Measurements from ENCODE around the gene CFAP69. TPM values are rescaled to one million over a fixed set of nuclear protein-coding genes. Genes with fewer than 3 reads are reported as not detected.

CFAP69 gene, protein sequence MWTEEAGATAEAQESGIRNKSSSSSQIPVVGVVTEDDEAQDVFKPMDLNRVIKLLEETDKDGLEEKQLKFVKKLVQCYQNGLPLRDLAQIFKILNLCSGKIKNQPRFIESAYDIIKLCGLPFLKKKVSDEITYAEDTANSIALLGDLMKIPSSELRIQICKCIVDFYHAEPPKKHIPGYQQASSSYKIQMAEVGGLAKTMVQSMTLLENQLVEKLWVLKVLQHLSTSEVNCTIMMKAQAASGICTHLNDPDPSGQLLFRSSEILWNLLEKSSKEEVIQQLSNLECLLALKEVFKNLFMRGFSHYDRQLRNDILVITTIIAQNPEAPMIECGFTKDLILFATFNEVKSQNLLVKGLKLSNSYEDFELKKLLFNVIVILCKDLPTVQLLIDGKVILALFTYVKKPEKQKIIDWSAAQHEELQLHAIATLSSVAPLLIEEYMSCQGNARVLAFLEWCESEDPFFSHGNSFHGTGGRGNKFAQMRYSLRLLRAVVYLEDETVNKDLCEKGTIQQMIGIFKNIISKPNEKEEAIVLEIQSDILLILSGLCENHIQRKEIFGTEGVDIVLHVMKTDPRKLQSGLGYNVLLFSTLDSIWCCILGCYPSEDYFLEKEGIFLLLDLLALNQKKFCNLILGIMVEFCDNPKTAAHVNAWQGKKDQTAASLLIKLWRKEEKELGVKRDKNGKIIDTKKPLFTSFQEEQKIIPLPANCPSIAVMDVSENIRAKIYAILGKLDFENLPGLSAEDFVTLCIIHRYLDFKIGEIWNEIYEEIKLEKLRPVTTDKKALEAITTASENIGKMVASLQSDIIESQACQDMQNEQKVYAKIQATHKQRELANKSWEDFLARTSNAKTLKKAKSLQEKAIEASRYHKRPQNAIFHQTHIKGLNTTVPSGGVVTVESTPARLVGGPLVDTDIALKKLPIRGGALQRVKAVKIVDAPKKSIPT
- not detected for total RNA-seq
- not detected for polyA plus RNA-seq

DNA sequence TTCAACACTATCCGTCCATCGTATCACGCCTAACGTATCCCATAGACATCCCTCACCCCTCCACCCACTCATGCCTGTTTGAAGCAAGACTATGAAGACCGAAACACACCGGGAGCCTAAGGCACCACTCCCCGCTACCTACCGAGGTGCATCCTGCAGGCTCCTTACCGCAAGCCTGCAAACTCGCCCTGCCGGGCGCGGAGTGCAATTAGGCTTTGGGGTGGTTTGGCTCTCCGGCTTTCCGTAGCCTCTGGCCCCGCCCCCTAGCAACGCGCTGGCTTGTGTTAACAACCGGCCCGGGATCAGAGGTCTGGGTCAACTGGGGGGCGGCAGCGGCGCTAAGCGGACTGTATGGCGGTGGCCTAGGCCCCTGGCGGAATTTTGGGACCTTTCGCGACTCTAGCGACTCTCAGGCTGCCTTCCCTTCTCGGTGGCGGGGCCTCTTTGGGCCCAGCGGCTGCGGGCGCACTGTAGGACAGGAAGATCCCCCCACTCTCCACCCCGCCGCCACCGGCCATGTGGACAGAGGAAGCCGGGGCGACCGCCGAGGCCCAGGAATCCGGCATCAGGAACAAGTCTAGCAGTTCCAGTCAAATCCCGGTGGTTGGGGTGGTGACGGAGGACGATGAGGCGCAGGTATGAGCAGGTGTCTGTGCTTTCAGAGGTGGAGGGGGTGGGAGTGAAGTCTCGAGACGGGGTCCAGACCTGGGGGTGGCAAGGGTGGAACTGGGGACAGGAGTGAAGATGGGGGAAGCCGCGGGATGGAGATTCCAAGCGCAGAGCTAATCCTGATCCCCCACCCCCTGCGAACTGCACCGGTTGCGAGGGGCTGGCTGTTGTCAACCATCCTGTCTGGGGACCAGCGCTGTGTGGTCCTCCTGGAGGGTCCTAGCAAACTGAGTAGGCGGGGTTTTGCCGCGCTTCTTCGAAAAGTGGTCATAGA, at the start of gene CFAP69:
Gene CFAP69 (plus strand): TSS at position 266 of the 943 bp plus-strand sequence. CDS start 251 bp downstream, at position 517.
- Histone ChIP-seq H3K9me3 (ENCODE audit: control insufficient read depth in 2 of 2, low read length in 2 of 2) (no peaks in the 10 kb centered on the region), H3K27me3 (ENCODE audit: control insufficient read depth, insufficient read depth, low read length) (peaks cover 26% of the 10 kb centered on the region), H3K4me1 (ENCODE audit: control insufficient read depth, insufficient read depth, low read length, poor library complexity, severe bottlenecking) (peaks cover 9% of the 10 kb centered on the region), H3K27ac (ENCODE audit: insufficient read depth, low read length, poor library complexity, severe bottlenecking) (no peak within 1 kb of the TSS), H3K36me3 (ENCODE audit: control insufficient read depth, insufficient read depth, low read length) (no peaks in the 10 kb centered on the region), H3K4me3 (ENCODE audit: low read depth, low read length) (peak within 1 kb of the TSS; percentile 74)
- Mint-ChIP-seq H3K27me3 (peaks cover 40% of the 10 kb centered on the region), H3K27ac (peak within 1 kb of the TSS; percentile 59 to 84 (median 72)), H3K4me1 (peaks cover 0 to 20% (median 6%) of the 10 kb centered on the region in 4 donors), H3K36me3 (no peaks in the 10 kb centered on the region), H3K9me3 (peaks cover 0 to 3% (median 0%) of the 10 kb centered on the region in 7 donors), H3K4me3 (peak within 1 kb of the TSS; percentile 70 to 88 (median 86))
- ATAC-seq (ENCODE audit: low read depth in 2 of 2) (peak; percentile 81 to 86), DNase-seq (peak; percentile 62 to 83 (median 79))

DNA sequence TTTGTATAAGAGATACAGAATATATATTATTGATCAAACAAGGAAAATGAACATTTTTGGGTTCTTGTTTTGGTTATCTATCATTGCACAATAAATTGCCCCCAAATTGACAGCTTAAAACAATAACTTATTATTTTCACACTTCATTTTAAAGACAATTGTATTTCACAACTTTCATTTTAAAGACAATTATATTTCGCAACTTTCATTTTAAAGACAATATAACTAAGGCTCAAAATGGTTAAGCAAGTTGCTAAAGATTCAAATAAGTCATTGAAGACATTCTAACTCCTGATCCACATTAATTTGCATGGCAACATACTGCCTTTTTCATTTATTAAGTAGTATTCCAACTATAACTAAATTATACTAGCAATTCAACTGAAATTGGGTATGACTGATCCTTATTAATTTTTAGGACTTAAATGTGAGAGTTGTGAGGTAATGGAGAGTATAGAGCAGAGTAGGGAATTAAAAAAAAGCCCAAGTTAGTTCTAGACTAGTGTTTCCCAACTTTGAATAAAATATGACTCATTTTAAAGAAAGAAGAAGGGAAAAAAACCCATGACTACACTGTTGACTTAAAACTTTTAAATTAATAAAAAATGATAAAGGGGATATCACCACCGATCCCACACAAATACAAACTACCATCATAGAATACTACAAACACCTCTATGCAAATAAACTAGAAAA, 43.3 kb upstream of the CFAP69 start:
- Histone ChIP-seq H3K4me1 (ENCODE audit: control insufficient read depth, insufficient read depth, low read length, poor library complexity, severe bottlenecking) (no peaks in the 10 kb centered on the region), H3K9me3 (ENCODE audit: control insufficient read depth in 2 of 2, low read length in 2 of 2) (no peaks in the 10 kb centered on the region), H3K4me3 (ENCODE audit: low read depth, low read length) (no peak overlapping the region), H3K36me3 (ENCODE audit: control insufficient read depth, insufficient read depth, low read length) (no peaks in the 10 kb centered on the region), H3K27ac (ENCODE audit: insufficient read depth, low read length, poor library complexity, severe bottlenecking) (no peak overlapping the region), H3K27me3 (ENCODE audit: control insufficient read depth, insufficient read depth, low read length) (no peaks in the 10 kb centered on the region)
- no peak for ATAC-seq (ENCODE audit: low read depth in 2 of 2)
- Mint-ChIP-seq H3K36me3 (no peaks in the 10 kb centered on the region), H3K4me1 (no peaks in the 10 kb centered on the region), H3K27me3 (no peaks in the 10 kb centered on the region), H3K27ac (no peak overlapping the region), H3K9me3 (peaks cover 0 to 7% (median 3%) of the 10 kb centered on the region in 7 donors), H3K4me3 (no peak overlapping the region)
- DNase-seq, result no peak

DNA sequence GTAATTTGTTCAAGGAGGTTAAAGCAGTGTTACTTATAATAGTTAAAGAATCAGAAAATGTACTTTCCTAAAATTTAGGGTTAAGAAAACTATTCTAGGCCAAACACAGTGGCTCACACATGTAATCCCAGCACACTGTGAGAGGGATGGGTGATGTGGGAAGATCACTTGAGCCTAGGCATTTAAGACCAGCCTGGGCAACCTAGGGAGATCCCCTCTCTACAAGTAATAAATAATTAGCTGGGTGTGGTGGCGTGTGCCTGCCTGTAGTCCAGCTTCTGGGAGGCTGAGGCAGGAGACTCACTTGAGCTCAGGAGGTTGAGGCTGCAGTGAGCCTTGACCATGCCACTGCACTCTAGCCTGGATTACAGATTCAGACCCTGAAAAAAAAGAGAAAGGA, 37.0 kb upstream of the CFAP69 start:
- no peaks in the 10 kb centered on the region for H3K36me3 ChIP-seq (ENCODE audit: control insufficient read depth, insufficient read depth, low read length)
- no peak overlapping the region for H3K4me3 ChIP-seq (ENCODE audit: low read depth, low read length)
- H3K9me3 ChIP-seq (ENCODE audit: control insufficient read depth in 2 of 2, low read length in 2 of 2), result no peaks in the 10 kb centered on the region
- H3K27me3 ChIP-seq (ENCODE audit: control insufficient read depth, insufficient read depth, low read length), result peaks cover 5% of the 10 kb centered on the region
- DNase-seq, result no peak
- no peaks in the 10 kb centered on the region for H3K4me1 ChIP-seq (ENCODE audit: control insufficient read depth, insufficient read depth, low read length, poor library complexity, severe bottlenecking)
- H3K27ac ChIP-seq (ENCODE audit: insufficient read depth, low read length, poor library complexity, severe bottlenecking), result no peak overlapping the region
- Mint-ChIP-seq H3K27ac (no peak overlapping the region), H3K9me3 (peaks cover 0 to 7% (median 3%) of the 10 kb centered on the region in 7 donors), H3K4me3 (no peak overlapping the region), H3K4me1 (no peaks in the 10 kb centered on the region), H3K36me3 (no peaks in the 10 kb centered on the region), H3K27me3 (peaks cover 14% of the 10 kb centered on the region)
- no peak for ATAC-seq (ENCODE audit: low read depth in 2 of 2)

DNA sequence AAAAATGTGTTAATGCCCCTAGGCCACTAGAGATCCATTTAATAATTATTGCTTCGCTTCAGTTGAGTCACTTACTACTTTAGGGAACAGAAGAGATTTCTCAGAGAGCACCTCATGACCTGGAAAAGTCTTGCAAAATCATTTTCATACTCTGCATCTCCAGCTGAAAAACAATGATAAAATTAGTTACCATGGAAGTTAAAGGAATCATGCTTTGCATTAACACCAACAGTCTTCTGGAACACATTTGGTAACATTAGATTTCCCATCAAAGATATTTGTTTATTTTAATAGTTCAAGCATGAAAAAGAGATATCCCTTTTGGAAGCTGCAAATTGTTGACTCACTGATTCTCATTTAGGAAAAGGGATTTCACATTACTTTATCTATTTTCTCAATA, 35.2 kb upstream of the CFAP69 start:
- Histone ChIP-seq H3K27ac (ENCODE audit: insufficient read depth, low read length, poor library complexity, severe bottlenecking) (no peak overlapping the region), H3K36me3 (ENCODE audit: control insufficient read depth, insufficient read depth, low read length) (no peaks in the 10 kb centered on the region), H3K4me1 (ENCODE audit: control insufficient read depth, insufficient read depth, low read length, poor library complexity, severe bottlenecking) (no peaks in the 10 kb centered on the region), H3K4me3 (ENCODE audit: low read depth, low read length) (no peak overlapping the region), H3K27me3 (ENCODE audit: control insufficient read depth, insufficient read depth, low read length) (peaks cover 16% of the 10 kb centered on the region), H3K9me3 (ENCODE audit: control insufficient read depth in 2 of 2, low read length in 2 of 2) (no peaks in the 10 kb centered on the region)
- Mint-ChIP-seq H3K27ac (no peak overlapping the region), H3K9me3 (peaks cover 0 to 7% (median 3%) of the 10 kb centered on the region in 7 donors), H3K4me3 (no peak overlapping the region), H3K4me1 (no peaks in the 10 kb centered on the region), H3K27me3 (peaks cover 14% of the 10 kb centered on the region), H3K36me3 (no peaks in the 10 kb centered on the region)
- DNase-seq (no peak), ATAC-seq (ENCODE audit: low read depth in 2 of 2) (no peak)

DNA sequence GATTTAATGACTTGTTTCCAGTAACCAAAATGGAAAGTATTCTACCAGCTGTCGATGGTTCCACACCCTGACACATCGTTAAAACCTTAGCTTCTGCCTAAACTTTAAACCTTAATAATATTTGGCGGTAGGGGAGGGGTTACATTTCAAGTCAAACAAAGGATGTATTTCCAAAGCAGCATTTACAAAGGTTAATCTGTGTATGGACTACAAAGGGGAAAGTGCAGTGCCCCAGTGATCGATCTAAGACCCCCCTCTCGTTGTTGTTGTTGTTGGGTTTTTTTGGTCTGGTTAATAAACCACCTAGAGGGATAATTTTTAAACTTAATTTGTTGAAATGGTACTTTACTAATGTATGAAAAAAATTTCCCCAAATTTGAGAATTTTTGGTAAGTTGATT, 34.5 kb upstream of the CFAP69 start:
- Histone ChIP-seq H3K27me3 (ENCODE audit: control insufficient read depth, insufficient read depth, low read length) (peaks cover 17% of the 10 kb centered on the region), H3K9me3 (ENCODE audit: control insufficient read depth in 2 of 2, low read length in 2 of 2) (no peaks in the 10 kb centered on the region), H3K36me3 (ENCODE audit: control insufficient read depth, insufficient read depth, low read length) (no peaks in the 10 kb centered on the region), H3K27ac (ENCODE audit: insufficient read depth, low read length, poor library complexity, severe bottlenecking) (no peak overlapping the region), H3K4me3 (ENCODE audit: low read depth, low read length) (no peak overlapping the region), H3K4me1 (ENCODE audit: control insufficient read depth, insufficient read depth, low read length, poor library complexity, severe bottlenecking) (no peaks in the 10 kb centered on the region)
- peaks cover 0 to 4% (median 0%) of the 10 kb centered on the region in 7 donors for H3K9me3 Mint-ChIP-seq
- no peaks in the 10 kb centered on the region for H3K4me1 Mint-ChIP-seq
- H3K36me3 Mint-ChIP-seq, result no peaks in the 10 kb centered on the region
- peaks cover 14% of the 10 kb centered on the region for H3K27me3 Mint-ChIP-seq
- ATAC-seq (ENCODE audit: low read depth in 2 of 2) (no peak), DNase-seq (no peak)
- no peak overlapping the region for H3K27ac Mint-ChIP-seq
- H3K4me3 Mint-ChIP-seq, result no peak overlapping the region

DNA sequence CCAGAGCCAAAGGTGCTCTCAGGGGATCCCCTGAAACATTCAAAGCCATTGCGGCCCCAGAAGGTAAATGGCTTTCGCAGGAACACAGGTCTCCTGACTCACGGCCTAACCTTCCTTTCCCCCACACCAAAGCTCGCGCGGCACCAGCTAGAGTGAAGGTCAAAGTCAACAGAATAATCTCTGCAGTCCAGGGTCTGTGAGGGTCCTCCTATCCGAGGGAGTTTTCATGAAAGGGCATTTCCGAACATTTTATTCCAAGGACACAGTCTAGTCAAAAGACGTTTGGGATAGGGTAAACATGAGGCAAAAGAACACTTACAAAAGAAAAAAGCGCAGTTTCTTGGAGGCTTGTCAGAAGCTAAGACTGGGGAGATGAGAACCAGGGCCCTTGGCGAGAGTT, 34.0 kb upstream of the CFAP69 start:
- H3K4me1 ChIP-seq (ENCODE audit: control insufficient read depth, insufficient read depth, low read length, poor library complexity, severe bottlenecking), result no peaks in the 10 kb centered on the region
- no peaks in the 10 kb centered on the region for H3K9me3 ChIP-seq (ENCODE audit: control insufficient read depth in 2 of 2, low read length in 2 of 2)
- no peak overlapping the region for H3K4me3 ChIP-seq (ENCODE audit: low read depth, low read length)
- no peak for ATAC-seq (ENCODE audit: low read depth in 2 of 2)
- H3K4me1 Mint-ChIP-seq, result no peaks in the 10 kb centered on the region
- no peak overlapping the region for H3K27ac Mint-ChIP-seq
- no peaks in the 10 kb centered on the region for H3K36me3 ChIP-seq (ENCODE audit: control insufficient read depth, insufficient read depth, low read length)
- H3K36me3 Mint-ChIP-seq, result no peaks in the 10 kb centered on the region
- peaks cover 18% of the 10 kb centered on the region for H3K27me3 ChIP-seq (ENCODE audit: control insufficient read depth, insufficient read depth, low read length)
- H3K4me3 Mint-ChIP-seq, result peak overlapping the region in 1 of 4 donors; percentile 31
- no peak overlapping the region for H3K27ac ChIP-seq (ENCODE audit: insufficient read depth, low read length, poor library complexity, severe bottlenecking)
- DNase-seq, result no peak
- peaks cover 0 to 1% (median 0%) of the 10 kb centered on the region in 7 donors for H3K9me3 Mint-ChIP-seq
- H3K27me3 Mint-ChIP-seq, result peaks cover 14% of the 10 kb centered on the region

Measured in CD4-positive, CD25-positive, alpha-beta regulatory T cell (primary cell).